C4-2B (cell line): ENCODE data around the gene MYO9B.

ENCODE experiments used
- H3K27ac ChIP-seq: fragments of 450-650 bp; 2 replicates; pipeline ENCODE4 v1.5.1; 2017
- CTCF ChIP-seq: fragments of 450-650 bp; conservative IDR thresholded peaks from 2 replicates; pipeline ENCODE4 v1.5.1; 2017; ENCODE audit warnings: mild to moderate bottlenecking
- ZFX ChIP-seq: fragments of 450-650 bp; IDR thresholded peaks from 2 replicates; pipeline ENCODE4 v1.6.1; 2017

Gene MYO9B

GRCh38 chr19:17197666-17198065 lies 122.1 kb downstream of the MYO9B start:
- H3K27ac ChIP-seq = no peak overlapping the region
- no peak for TF ChIP-seq ZFX
- no peak for TF ChIP-seq CTCF

- TF ChIP-seq ZFX (no peak), CTCF (no peak)
- H3K27ac ChIP-seq = no peak overlapping the region
Measured at GRCh38 chr19:17200408-17201079, 125.0 kb downstream of the MYO9B start.

- H3K27ac ChIP-seq = no peak overlapping the region
Measured at GRCh38 chr19:17202249-17202648, 126.7 kb downstream of the MYO9B start.

GRCh38 chr19:17202713-17203112 lies 127.1 kb downstream of the MYO9B start:
- TF ChIP-seq ZFX (no peak), CTCF (no peak)
- no peak overlapping the region for H3K27ac ChIP-seq

More at GRCh38 chr19:17202249-17202648, 126.7 kb downstream of the MYO9B start:
- TF ChIP-seq ZFX = no peak
- TF ChIP-seq CTCF = no peak

- no peak overlapping the region for H3K27ac ChIP-seq
- TF ChIP-seq CTCF (peak; percentile 82), ZFX (no peak)
Measured at GRCh38 chr19:17205237-17206140, 129.9 kb downstream of the MYO9B start.

GRCh38 chr19:17206736-17207581 lies 131.4 kb downstream of the MYO9B start:
- no peak for TF ChIP-seq CTCF

More at GRCh38 chr19:17206736-17207581, 131.4 kb downstream of the MYO9B start:
- H3K27ac ChIP-seq = no peak overlapping the region
